AG10803 (cell line): Measurements from ENCODE around the gene CDH22.

Experiments used
- DNase-seq: peaks from one replicate; pipeline ENCODE4 v3.0.0; 2010; ENCODE audit warnings: low read depth
- H3K4me3 ChIP-seq: 2 replicates; pipeline ENCODE4 v1.5.1; 2011; ENCODE audit warnings: mild to moderate bottlenecking, low read length, control low read depth
- CTCF ChIP-seq: conservative IDR thresholded peaks from 2 replicates; pipeline ENCODE4 v1.5.1; 2011; ENCODE audit warnings: mild to moderate bottlenecking, low read length, control low read depth, inconsistent platforms

CDH22 gene

GRCh38 chr20:46308258-46309157 is at the start of gene CDH22:
TSS of gene CDH22 (minus strand) at chr20:46308498. CDS start at chr20:46251294, 57,204 bp downstream.
- H3K4me3 ChIP-seq: peak within 1 kb of the TSS; percentile 31; the same call in 1 of the 2 replicates
- TF ChIP-seq CTCF: peak; percentile 32
- DNase-seq: peak; percentile 22

- no peak overlapping the region for H3K4me3 ChIP-seq
- no peak for DNase-seq
Observed at GRCh38 chr20:46357030-46357514, 48.8 kb upstream of the CDH22 start.

GRCh38 chr20:46356195-46357029 is 48.1 kb upstream of the CDH22 start:
- no peak for DNase-seq
- H3K4me3 ChIP-seq: no peak overlapping the region
- TF ChIP-seq CTCF: no peak

More at GRCh38 chr20:46357030-46357514, 48.8 kb upstream of the CDH22 start:
- no peak for TF ChIP-seq CTCF

- H3K4me3 ChIP-seq: no peak overlapping the region
- no peak for DNase-seq
- TF ChIP-seq CTCF: no peak
Observed at GRCh38 chr20:46355778-46356177, 47.5 kb upstream of the CDH22 start.

GRCh38 chr20:46354920-46355654 is 46.8 kb upstream of the CDH22 start:
- no peak overlapping the region for H3K4me3 ChIP-seq
- TF ChIP-seq CTCF: no peak
- DNase-seq: no peak

- no peak overlapping the region for H3K4me3 ChIP-seq
- no peak for DNase-seq
- no peak for TF ChIP-seq CTCF
Observed at GRCh38 chr20:46354207-46354555, 45.9 kb upstream of the CDH22 start.
